NCI-H524 treated with DMSO at 0.1 percent for 48 hours (cell line): Measurements from ENCODE around the gene ABL1.

Source experiments
- DNase-seq: peaks from one replicate; lab custom pipeline; 2025; lab: John Stamatoyannopoulos, UW

ABL1 gene

GRCh38 chr9:130872093-130872492 lies 37.0 kb downstream of the ABL1 start:
- no peak for DNase-seq

DNA sequence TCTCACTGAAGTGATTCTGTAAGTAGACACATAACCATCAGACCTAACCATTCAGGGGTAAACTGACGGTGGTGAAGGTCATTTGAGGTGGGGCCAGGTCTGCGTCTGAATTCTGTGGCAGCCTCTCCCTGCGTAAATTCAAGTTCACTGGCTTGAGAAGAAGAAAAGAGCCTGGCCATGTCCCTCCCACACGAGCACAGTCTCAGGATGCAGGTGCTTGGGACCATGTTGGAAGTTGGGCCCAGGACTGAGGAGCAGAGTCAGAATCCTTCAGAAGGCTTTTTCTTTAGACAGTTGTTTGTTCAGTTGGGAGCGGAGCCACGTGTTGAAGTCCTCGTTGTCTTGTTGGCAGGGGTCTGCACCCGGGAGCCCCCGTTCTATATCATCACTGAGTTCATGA lies 37.5 kb downstream of the ABL1 start:
- no peak for DNase-seq

DNA sequence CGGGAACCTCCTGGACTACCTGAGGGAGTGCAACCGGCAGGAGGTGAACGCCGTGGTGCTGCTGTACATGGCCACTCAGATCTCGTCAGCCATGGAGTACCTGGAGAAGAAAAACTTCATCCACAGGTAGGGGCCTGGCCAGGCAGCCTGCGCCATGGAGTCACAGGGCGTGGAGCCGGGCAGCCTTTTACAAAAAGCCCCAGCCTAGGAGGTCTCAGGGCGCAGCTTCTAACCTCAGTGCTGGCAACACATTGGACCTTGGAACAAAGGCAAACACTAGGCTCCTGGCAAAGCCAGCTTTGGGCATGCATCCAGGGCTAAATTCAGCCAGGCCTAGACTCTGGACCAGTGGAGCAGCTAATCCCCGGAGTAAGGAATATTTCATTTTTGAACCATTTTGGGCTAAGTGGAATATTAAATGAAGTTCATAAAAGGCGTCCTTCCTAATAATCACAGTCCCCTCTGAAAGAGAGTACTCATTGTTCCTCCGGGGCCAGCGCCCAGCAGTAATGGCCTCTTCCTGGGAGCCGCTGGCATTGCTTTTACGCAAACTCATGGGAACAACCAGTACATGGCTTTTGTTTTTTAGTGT lies 38.0 kb downstream of the ABL1 start:
- no peak for DNase-seq

GRCh38 chr9:130873966-130874365 lies 38.9 kb downstream of the ABL1 start:
- no peak for DNase-seq

GRCh38 chr9:130874783-130875182 lies 39.7 kb downstream of the ABL1 start:
- DNase-seq: no peak

- DNase-seq: no peak
Observed at GRCh38 chr9:130877300-130877699, 42.2 kb downstream of the ABL1 start.

DNA sequence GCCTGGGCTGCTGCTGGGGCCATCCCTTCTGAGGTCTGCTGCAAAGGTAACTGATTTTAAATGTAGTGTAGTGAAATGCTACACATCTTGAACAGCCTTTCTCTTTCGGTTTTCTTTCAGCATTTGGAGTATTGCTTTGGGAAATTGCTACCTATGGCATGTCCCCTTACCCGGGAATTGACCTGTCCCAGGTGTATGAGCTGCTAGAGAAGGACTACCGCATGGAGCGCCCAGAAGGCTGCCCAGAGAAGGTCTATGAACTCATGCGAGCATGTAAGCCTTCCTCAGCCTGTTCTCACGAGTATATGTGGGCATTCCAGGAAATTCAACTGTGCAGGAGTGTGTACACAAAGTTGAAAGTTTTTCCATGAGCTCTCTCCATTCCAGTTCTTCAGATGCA lies 43.2 kb downstream of the ABL1 start:
- no peak for DNase-seq

DNA sequence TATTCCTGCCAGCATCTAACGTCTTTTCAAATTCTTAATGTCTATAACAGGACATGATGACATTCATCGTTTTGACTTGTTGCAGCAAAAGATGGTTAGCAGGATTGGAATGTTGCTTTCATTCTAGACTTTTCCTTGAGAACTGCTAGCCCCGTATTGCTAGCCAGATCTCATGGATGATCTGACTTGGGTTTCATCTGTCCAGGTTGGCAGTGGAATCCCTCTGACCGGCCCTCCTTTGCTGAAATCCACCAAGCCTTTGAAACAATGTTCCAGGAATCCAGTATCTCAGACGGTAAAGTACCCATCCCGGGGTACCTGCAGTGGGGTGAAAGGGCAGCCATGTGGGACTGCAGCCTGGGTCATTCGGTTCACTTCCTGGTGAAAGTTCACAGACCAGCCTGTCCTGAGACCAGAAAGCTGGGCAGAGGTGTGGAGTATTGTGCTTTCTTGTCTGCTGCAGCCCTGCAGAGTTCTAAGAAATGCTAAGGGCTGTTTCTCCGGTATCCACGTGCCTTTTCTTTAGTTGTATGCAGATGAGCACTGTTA lies 44.9 kb downstream of the ABL1 start:
- no peak for DNase-seq

- DNase-seq: no peak
Observed at GRCh38 chr9:130880599-130881220, 45.7 kb downstream of the ABL1 start.

DNA sequence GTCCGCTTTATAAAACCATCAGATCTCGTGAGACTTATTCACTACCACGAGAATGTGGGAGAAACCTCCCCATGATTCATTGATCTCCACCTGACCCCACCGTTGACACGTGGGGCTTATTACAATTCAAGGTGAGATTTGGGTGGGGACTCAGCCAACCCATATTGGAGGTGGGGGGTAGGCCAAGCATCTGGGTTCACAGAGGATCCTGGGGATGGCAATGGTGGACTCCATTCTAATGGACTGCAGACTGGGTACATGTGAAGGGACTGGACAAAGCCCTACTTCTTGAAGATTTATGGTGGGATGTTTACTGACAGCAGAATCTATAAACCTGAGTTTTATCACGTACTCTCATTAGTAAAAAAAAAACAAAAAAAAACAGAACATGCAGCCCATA lies 46.5 kb downstream of the ABL1 start:
- no peak for DNase-seq

DNA sequence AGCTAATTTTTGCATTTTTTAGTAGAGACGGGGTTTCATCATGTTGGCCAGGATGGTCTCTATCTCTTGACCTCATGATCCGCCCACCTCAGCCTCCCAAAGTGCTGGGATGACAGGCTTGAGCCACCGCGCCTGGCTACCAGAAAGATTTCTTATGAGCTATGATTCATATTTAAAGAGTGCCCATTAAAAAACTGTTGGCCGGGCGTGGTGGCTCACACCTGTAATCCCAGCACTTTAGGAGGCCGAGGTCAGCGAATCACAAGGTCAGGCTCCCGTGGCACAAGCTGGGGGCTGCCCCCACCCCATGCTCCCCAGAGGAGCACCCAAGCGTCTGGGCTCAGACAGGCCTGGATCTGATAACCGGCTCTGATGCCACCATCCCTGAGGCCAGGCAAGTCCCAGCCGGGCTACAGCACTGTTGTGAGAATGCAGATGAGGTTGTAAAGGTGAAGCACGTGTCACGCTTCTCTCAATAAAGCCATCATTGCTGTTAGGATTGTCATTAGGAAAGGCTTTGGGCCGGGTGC lies 47.7 kb downstream of the ABL1 start:
- DNase-seq: no peak

DNA sequence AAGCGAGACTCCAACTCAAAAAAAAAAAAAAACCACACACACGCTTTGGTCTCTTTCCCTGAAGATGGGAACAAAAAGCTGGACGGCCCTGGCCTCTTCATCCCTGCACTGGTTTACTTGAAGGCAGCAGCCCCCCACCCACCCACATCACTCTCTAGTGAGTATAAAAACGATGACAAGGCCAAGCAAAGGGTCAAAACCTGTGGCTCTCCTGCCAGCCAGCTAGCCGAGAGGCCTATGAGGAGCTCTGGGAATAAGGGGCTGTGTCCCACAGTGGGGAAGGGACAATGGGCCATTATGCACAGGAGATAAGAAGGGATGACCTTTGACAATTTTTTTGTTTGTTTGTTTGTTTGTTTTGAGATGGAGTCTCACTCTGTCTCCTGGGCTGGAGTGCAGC lies 48.4 kb downstream of the ABL1 start:
- no peak for DNase-seq

DNA sequence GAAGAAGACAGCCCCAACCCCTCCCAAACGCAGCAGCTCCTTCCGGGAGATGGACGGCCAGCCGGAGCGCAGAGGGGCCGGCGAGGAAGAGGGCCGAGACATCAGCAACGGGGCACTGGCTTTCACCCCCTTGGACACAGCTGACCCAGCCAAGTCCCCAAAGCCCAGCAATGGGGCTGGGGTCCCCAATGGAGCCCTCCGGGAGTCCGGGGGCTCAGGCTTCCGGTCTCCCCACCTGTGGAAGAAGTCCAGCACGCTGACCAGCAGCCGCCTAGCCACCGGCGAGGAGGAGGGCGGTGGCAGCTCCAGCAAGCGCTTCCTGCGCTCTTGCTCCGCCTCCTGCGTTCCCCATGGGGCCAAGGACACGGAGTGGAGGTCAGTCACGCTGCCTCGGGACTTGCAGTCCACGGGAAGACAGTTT lies 49.1 kb downstream of the ABL1 start:
- DNase-seq: no peak

- no peak for DNase-seq
Observed at GRCh38 chr9:130884542-130885483, 49.8 kb downstream of the ABL1 start.

- DNase-seq: no peak
Observed at GRCh38 chr9:130885484-130886375, 50.7 kb downstream of the ABL1 start.

GRCh38 chr9:130886981-130887380 lies 51.9 kb downstream of the ABL1 start:
- DNase-seq: no peak

DNA sequence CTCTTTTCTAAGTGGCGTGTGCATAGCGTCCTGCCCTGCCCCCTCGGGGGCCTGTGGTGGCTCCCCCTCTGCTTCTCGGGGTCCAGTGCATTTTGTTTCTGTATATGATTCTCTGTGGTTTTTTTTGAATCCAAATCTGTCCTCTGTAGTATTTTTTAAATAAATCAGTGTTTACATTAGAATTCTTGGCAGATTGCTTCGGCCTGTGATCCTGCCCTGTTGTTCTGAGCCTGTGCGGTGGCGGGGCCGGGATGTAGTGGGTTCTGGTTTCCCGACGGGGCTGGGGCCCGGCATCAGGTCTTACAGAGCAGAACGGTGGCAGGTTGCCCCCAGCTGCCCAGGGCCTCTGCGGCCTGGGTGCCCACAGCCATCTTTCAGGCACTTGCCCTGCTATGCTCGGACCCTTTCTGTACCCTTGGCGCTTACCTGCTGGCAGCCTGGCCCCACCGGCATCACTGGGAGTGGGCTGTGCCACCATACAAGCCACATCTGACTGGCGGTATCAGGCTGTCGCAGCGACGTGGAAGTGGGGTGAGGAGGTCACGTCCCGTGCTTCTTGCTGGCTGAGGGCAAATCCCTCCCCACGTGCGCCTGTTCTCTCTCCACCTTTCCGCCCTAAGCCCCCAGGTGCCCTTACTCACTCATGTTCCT lies 52.6 kb downstream of the ABL1 start:
- DNase-seq: no peak

- no peak for DNase-seq
Observed at GRCh38 chr9:130888146-130888885, 53.3 kb downstream of the ABL1 start.

DNA sequence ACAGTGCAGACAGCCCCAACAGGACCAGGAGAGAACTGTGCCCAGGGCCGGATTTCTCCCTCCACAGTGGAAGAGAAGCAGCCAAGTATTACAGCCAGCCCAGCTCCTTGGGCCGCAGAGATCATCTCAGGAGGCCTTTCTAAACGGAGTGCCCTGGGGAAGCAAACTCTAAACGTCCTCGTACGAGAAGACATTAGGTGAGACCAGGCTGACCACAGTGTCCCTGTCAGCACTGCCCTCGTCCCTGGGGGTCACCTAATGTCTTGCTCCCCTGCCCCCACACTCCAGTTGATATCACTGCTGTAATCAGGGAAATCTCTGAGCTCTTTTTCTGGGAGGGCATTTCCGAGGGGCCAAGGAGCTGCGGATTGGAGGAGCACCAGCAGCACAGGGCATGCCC lies 55.1 kb downstream of the ABL1 start:
- DNase-seq: no peak
